CD14-positive monocyte (primary cell): ENCODE measurements around the gene CEP55. TPM values are rescaled to one million over a fixed set of nuclear protein-coding genes. Genes with fewer than 3 reads are reported as not detected.

Source experiments
- DNase-seq, 3 donors: peaks; one replicate each; pipeline ENCODE4 v3.0.0-alpha.2; 2011 to 2022
- H2AFZ ChIP-seq: 2 replicates; pipeline ENCODE4 v1.6.0; 2012; ENCODE audit warnings: mild to moderate bottlenecking, low read depth, low read length, inconsistent platforms; ENCODE audit not compliant: insufficient read depth, poor library complexity, severe bottlenecking
- H3K27ac ChIP-seq, 2 donors: 1 replicate in 1 of 2; 2 replicates in 1 of 2; pipeline ENCODE4 v1.5.1; 2012 to 2013; ENCODE audit warnings: low read length in 2 of 2, control low read depth in 1 of 2, inconsistent platforms in 1 of 2, low read depth in 1 of 2, mild to moderate bottlenecking in 1 of 2
- H3K27me3 ChIP-seq, 2 donors: one replicate each; pipeline versions ENCODE4 v1.6.0 to v1.6.1; 2011 to 2013; ENCODE audit warnings: low read length in 2 of 2; ENCODE audit not compliant: control insufficient read depth in 2 of 2, insufficient read depth in 2 of 2
- H3K36me3 ChIP-seq, 2 donors: replicated peaks in 1 of 2; 1 replicate in 1 of 2; 2 replicates in 1 of 2; pipeline versions ENCODE4 v1.5.1 to v1.6.1; 2012 to 2013; ENCODE audit warnings: low read length in 2 of 2, control low read depth in 1 of 2, inconsistent platforms in 1 of 2, mild to moderate bottlenecking in 1 of 2; ENCODE audit not compliant: insufficient read depth in 2 of 2, control insufficient read depth in 1 of 2
- H3K4me1 ChIP-seq, 2 donors: 1 replicate in 1 of 2; 2 replicates in 1 of 2; pipeline versions ENCODE4 v1.5.1 to v1.6.1; 2012 to 2013; ENCODE audit warnings: low read length in 2 of 2, control low read depth in 1 of 2, inconsistent platforms in 1 of 2, mild to moderate bottlenecking in 1 of 2, moderate library complexity in 1 of 2; ENCODE audit not compliant: insufficient read depth in 2 of 2, control insufficient read depth in 1 of 2
- H3K4me2 ChIP-seq: replicated peaks from 2 replicates; pipeline ENCODE3; 2012; ENCODE audit warnings: low read length, moderate library complexity, mild to moderate bottlenecking; ENCODE audit not compliant: poor library complexity, severe bottlenecking; ENCODE audit errors: extremely low read depth
- H3K4me3 ChIP-seq, 3 experiments: fragments of 200-600 bp in 1 of 3; sonication (generic) in 1 of 3; replicated peaks in 1 of 3; 1 replicate in 2 of 3; 2 replicates in 1 of 3; pipeline ENCODE4 v1.5.1; 2011 to 2013; ENCODE audit warnings: low read length in 3 of 3, mild to moderate bottlenecking in 3 of 3, control low read depth in 2 of 3, low read depth in 2 of 3, inconsistent platforms in 1 of 3, moderate library complexity in 1 of 3
- H3K79me2 ChIP-seq: 2 replicates; pipeline ENCODE4 v1.6.0; 2012; ENCODE audit warnings: mild to moderate bottlenecking, control low read depth, inconsistent platforms, low read length, moderate library complexity; ENCODE audit not compliant: insufficient read depth
- H3K9ac ChIP-seq: 2 replicates; pipeline ENCODE4 v1.6.0; 2017; ENCODE audit warnings: low read length, mild to moderate bottlenecking; ENCODE audit not compliant: insufficient read depth, poor library complexity, severe bottlenecking
- H3K9me3 ChIP-seq, 2 donors: replicated peaks in 1 of 2; 1 replicate in 1 of 2; 2 replicates in 1 of 2; pipeline versions ENCODE4 v1.5.1 to v1.6.1; 2012 to 2013; ENCODE audit warnings: low read length in 2 of 2, control low read depth in 1 of 2; ENCODE audit not compliant: control insufficient read depth in 1 of 2, insufficient read depth in 1 of 2
- H4K20me1 ChIP-seq: 2 replicates; pipeline ENCODE4 v1.6.0; 2012; ENCODE audit warnings: mild to moderate bottlenecking, low read length, control low read depth, moderate library complexity; ENCODE audit not compliant: insufficient read depth
- H3K27ac Mint-ChIP-seq, 7 donors: one replicate each; pipeline ENCODE4 v1.8.0; 2020; ENCODE audit warnings: mild to moderate bottlenecking in 7 of 7, mixed read lengths in 7 of 7, moderate library complexity in 6 of 7, inconsistent platforms in 2 of 7
- H3K27me3 Mint-ChIP-seq, 3 donors: one replicate each; pipeline ENCODE4 v1.8.0; 2021 to 2022; ENCODE audit warnings: low read depth in 3 of 3, mild to moderate bottlenecking in 3 of 3, mixed read lengths in 3 of 3, moderate library complexity in 3 of 3, inconsistent platforms in 1 of 3
- H3K36me3 Mint-ChIP-seq, 2 donors: one replicate each; pipeline ENCODE4 v1.8.0; 2020; ENCODE audit warnings: mixed read lengths in 2 of 2, inconsistent platforms in 1 of 2, mild to moderate bottlenecking in 1 of 2
- H3K4me1 Mint-ChIP-seq: one replicate; pipeline ENCODE4 v1.8.0; 2020; ENCODE audit warnings: mild to moderate bottlenecking, mixed read lengths
- H3K4me3 Mint-ChIP-seq, 2 donors: one replicate each; pipeline ENCODE4 v1.8.0; 2020; ENCODE audit warnings: mild to moderate bottlenecking in 2 of 2, mixed read lengths in 2 of 2, moderate library complexity in 1 of 2
- H3K9me3 Mint-ChIP-seq, 7 donors: one replicate each; pipeline ENCODE4 v1.8.0; 2020 to 2022; ENCODE audit warnings: mixed read lengths in 7 of 7, mild to moderate bottlenecking in 6 of 7, moderate library complexity in 6 of 7, inconsistent platforms in 2 of 7
- CTCF ChIP-seq: fragments of 200-600 bp; IDR thresholded peaks from one replicate; pipeline ENCODE4 v1.8.0; 2022; ENCODE audit warnings: antibody characterized with exemption, mild to moderate bottlenecking
- WGBS: methylation state at CpG from one replicate; pipeline ENCODE4 v1.1.5; 2013; ENCODE audit warnings: missing lambda C conversion rate; ENCODE audit not compliant: insufficient coverage; 5-methylcytosine and 5-hydroxymethylcytosine counted together
- intact Hi-C, 2 donors: fragments of 100-400 bp; cut with micrococcal nuclease; formaldehyde crosslinking; loops; one replicate each; pipeline versions ENCODE4 v1.15.0 to v1.15.1; 2023
- polyA plus RNA-seq, 3 donors: library from polyadenylated mRNA; depleted of rRNA in 1 of 3; unstranded in 2 of 3; stranded (reverse) in 1 of 3; fragments of 300-500 nt in 2 of 3; fragments of >200 nt in 1 of 3; fragmentation: Illumina TruSeq in 2 of 3; gene quantifications; 1 replicate in 2 of 3; 2 replicates in 1 of 3; pipeline ENCODE4 v1.2.3, GENCODE V29; 2012 to 2021

CEP55 gene
- polyA plus RNA-seq, 3 donors: 0.05 to 0.26 TPM; not detected in 1

GRCh38 chr10:93459466-93459865 is 36.9 kb upstream of the CEP55 start:
- Histone ChIP-seq H3K79me2 (peaks cover 42% of the 10 kb centered on the region), H3K9ac (no peak overlapping the region), H3K4me2 (no peak overlapping the region), H3K9me3 (no peaks in the 10 kb centered on the region), H2AFZ (no peak overlapping the region), H3K27ac (no peak overlapping the region), H3K4me3 (no peak overlapping the region), H4K20me1 (peaks cover 16% of the 10 kb centered on the region), H3K4me1 (peaks cover 37 to 44% of the 10 kb centered on the region in 2 donors), H3K27me3 (no peaks in the 10 kb centered on the region), H3K36me3 (peaks cover 19 to 42% of the 10 kb centered on the region in 2 donors)
- Mint-ChIP-seq H3K27ac (no peak overlapping the region), H3K9me3 (no peaks in the 10 kb centered on the region), H3K36me3 (peaks cover 45 to 56% of the 10 kb centered on the region in 2 donors), H3K4me3 (no peak overlapping the region), H3K4me1 (peaks cover 48% of the 10 kb centered on the region), H3K27me3 (peaks cover 0 to 4% (median 0%) of the 10 kb centered on the region in 3 donors)
- no peak for TF ChIP-seq CTCF
- WGBS: no CpG with 5 or more reads among the region's 3 CpGs
- DNase-seq: no peak
- intact Hi-C loops: no loop called here

DNA sequence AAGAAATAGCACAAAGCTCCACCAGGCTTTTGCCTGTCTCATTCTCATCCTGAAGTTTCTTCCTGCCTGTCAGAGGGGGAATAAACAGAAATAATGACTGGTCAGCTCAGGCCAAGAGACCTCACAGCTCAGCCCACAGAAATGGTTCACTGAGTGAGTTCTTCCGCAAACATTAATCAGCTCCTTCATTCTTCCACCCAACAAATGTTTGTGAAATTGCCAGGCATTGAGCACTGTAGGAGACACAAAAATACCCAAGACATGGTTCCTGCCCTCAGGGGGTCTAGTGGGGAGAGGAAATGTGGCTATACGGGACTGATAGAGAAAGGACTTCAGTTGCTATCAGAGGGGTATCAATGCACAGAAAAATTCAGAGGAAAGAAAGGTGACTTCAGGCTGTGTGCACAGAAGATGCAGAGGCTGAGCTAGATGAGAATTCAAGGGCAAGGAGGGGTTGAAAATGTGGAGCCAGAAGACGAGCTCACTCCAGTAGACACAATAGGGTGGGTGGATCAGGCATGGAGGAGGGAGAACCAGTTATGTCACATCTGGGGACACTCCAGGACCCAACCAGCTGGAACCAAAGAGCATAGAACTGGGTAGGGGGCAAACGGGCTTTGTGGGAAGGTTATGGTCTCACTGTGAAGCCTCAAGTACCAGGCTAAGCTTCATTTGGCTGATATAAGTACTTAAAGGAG is 35.2 kb upstream of the CEP55 start:
- Histone ChIP-seq H2AFZ (no peak overlapping the region), H3K36me3 (peaks cover 14 to 28% of the 10 kb centered on the region in 2 donors), H3K9ac (no peak overlapping the region), H3K4me3 (no peak overlapping the region), H3K9me3 (no peaks in the 10 kb centered on the region), H3K27me3 (no peaks in the 10 kb centered on the region), H3K79me2 (peaks cover 57% of the 10 kb centered on the region), H4K20me1 (peaks cover 22% of the 10 kb centered on the region), H3K4me2 (no peak overlapping the region), H3K4me1 (peaks cover 55 to 62% of the 10 kb centered on the region in 2 donors), H3K27ac (no peak overlapping the region)
- intact Hi-C loops: no loop called here
- 84% methylated on average over 2 of the region's 4 CpGs for WGBS
- Mint-ChIP-seq H3K4me3 (no peak overlapping the region), H3K27ac (peak overlapping the region in 4 of 7 donors; percentile 24 to 68 (median 57)), H3K27me3 (peaks cover 0 to 6% (median 2%) of the 10 kb centered on the region in 3 donors), H3K9me3 (no peaks in the 10 kb centered on the region), H3K4me1 (peaks cover 64% of the 10 kb centered on the region), H3K36me3 (peaks cover 32 to 43% of the 10 kb centered on the region in 2 donors)
- no peak for DNase-seq
- TF ChIP-seq CTCF: no peak
